GF-D8 (cell line): ENCODE data around the gene CCDC15.

Experiments used
- DNase-seq: peaks from one replicate; lab custom pipeline; 2025; lab: John Stamatoyannopoulos, UW

Gene CCDC15, protein sequence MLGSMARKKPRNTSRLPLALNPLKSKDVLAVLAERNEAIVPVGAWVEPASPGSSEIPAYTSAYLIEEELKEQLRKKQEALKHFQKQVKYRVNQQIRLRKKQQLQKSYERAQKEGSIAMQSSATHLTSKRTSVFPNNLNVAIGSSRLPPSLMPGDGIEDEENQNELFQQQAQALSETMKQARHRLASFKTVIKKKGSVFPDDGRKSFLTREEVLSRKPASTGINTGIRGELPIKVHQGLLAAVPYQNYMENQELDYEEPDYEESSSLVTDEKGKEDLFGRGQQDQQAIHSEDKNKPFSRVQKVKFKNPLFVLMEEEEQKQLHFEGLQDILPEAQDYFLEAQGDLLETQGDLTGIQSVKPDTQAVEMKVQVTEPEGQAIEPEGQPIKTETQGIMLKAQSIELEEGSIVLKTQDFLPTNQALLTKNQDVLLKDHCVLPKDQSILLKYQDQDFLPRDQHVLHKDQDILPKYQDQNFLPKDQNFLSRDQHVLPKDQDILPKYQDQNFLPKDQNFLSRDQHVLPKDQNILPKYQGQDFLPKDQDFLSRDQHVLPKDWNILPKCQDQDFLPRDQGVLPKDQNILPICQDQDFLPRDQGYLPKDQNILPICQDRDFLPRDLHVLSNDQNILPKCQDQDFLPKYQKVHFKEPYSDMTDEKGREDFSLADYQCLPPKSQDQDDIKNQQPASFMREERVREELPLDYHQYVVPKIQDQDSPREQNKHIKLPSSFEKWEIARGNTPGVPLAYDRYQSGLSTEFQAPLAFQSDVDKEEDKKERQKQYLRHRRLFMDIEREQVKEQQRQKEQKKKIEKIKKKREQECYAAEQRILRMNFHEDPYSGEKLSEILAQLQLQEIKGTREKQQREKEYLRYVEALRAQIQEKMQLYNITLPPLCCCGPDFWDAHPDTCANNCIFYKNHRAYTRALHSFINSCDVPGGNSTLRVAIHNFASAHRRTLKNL

DNA sequence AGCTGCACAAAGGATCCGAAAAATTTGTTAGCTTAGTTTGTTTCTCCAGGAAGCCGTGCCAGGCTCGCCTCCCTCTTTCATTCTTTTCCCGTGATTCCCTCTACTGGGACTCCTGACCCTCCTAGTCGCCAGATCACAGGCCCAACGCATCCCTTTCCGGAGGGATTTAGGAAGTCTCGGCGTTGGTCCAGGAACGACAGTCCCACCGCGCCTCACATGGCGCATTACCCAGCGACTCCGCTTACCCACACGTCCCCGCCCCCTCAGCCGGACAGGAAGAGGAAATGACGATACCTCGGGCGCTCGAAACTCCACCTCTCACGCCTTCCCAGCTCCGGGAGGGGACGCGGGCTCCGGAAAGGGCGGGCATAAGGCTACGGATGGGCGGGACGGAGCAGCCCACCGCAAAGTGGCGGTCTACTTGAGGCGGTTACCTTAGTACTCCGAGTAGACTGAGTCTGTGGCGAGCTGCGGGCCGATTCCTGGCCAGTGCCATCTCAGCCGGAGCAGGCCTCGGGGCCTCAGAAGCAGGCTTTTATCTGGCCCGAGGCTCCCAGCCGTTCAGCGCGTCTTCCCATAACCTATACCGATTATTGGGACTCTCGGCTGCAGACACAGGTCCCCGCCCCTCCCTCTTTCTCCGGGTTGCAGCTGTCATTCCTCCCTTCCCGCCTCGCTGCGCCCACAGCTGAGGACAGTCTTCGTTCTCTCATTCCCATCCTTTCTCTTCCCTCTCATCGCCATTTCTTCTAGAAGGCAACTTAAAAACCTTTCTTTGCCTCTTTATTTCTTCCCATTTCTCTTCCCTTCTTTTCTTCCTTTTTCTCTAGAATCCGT is at the start of gene CCDC15:
TSS of gene CCDC15 (plus strand) at position 450 of the 837 bp plus-strand sequence. CDS start 531 bp downstream, outside the sequence.
- peak; percentile 100 for DNase-seq

DNA sequence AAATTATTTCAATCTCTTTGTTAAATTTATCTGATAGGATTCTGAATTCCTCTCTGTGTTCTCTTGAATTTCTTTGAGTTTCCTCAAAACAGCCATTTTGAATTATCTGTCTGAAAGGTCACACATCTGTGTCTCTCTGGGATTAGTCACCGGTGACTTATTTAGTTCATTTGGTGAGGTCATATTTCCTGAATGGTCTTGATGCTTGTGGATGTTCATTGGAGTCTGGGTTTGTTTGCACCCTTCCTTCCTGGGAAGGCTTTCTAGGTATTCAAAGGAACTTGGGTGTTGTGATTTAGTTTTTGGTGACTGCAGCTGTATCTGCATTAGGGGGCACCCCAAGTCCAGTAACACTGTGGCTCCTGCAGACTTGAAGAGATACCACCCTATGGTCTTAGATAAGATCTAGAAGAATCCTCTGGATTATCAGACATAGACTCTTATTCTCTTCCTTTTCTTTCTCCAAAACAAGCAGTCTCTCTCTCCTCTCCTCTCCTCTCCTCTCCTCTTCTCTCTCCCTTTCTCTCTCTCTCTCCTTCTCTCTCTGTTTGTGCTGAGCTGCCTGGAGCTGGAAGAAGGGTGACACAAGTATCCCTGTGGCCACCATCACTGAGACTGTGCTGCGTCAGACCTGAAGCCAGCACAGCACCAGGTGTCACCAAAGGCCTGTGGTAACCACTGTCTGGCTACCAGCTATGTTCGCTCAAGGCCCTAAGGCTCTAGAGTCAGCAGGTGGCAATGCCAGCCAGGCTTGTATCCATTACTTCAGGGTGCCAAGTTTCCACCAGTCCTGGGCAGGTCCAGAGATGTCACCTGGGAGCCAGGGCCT is 38.2 kb upstream of the CCDC15 start:
- DNase-seq: no peak

DNA sequence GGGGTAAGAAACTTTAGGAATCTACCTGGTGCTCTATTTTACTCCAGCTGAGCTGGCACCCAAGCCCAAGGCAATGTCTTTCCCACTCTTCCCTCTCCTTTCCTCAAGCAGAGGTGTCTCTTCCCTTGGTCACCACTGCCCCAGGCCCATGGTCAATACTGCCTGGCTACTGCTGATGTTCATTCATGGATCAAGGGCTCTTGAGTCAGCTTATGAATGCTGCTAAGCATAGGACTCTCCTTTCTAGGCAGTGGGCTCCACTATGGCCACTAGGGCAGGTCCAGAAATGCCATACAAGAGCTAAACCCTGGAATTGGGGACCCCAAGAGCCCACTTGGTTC is 37.7 kb upstream of the CCDC15 start:
- DNase-seq: no peak

DNA sequence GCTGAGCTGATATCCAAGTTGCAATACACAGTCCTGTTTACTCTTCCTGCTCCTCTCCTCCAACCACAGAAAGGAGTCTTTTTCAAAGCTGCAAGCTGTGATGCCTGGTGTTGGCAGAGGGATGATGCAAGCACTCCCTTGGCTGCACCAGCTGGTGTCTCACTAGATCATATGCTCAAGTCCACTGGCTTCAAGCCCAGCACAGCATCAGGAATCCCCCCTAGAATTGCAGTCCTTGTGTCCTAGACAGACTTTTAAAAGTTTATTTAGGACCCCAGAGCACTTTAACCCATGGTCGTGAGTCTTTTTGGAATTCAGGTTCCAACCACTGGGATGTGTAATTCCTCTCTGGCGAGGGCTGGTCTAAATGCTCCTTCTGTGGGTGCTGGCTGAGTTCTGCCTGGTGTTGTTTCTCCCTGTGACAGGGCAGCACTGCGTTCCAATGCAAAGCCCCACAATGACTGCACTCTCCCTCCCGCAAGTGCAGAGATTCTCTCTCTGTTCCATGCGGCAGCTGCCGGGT is 36.8 kb upstream of the CCDC15 start:
- DNase-seq: no peak

DNA sequence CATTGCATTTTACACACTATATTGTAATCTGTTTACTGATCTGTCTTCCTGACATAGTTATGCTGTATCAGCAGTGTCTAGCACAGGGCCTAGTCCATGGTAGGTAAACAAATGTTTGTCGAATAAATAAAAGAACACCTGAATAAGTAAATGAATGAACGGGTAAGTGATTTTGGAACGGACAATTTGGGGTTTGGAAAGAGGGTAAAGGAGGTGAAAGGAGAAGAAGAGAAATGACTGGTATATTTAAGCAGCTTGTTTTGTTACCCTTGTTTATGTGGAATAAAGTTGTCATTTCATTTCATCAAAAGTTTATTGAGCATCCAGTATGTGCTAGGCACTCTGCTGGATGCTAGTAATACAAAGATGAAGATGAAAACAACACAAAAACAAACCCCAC is 35.1 kb upstream of the CCDC15 start, which contains the start of gene HEPN1:
TSS of gene HEPN1 (plus strand) at position 301 of the 400 bp plus-strand sequence.
- no peak for DNase-seq

DNA sequence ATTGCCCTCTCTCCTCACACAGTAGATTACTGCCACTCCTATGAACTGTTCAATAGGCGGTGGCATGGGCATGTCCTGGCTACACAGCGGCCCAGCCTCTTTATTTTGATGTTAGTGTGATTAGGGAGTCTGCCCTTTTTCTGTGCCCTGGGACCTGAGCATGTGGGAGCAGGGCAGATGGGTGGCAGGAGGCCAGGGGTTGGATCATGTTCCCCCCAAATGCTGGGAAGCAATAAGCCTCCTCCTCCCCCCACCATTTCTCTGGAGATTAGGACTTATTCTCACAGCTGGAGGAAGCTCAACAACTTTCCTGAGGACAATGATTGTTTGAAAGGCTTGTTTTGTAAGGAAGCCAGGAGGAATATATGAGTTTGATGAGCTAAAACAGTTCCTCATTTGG is 34.1 kb upstream of the CCDC15 start:
- no peak for DNase-seq

DNA sequence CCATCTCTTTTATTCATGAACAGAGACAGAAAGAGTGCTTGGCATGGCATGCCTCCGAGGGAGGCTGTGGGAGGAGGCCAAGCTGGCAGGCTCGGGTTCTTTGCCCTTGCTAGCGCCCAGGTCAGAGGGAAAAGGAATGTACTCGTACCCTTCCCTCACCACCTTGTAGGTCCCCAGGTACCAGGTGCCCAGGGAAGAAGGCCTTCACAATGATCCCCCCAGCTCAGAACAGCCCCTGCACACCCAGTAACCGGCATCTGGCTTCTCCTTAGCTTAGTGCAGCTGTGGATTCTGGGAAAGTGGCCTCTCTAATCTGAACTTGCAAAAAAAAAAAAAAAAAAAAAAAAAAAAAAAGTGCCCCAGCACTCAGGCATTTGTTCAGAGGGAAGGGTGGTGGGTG is 33.6 kb upstream of the CCDC15 start:
- no peak for DNase-seq

DNA sequence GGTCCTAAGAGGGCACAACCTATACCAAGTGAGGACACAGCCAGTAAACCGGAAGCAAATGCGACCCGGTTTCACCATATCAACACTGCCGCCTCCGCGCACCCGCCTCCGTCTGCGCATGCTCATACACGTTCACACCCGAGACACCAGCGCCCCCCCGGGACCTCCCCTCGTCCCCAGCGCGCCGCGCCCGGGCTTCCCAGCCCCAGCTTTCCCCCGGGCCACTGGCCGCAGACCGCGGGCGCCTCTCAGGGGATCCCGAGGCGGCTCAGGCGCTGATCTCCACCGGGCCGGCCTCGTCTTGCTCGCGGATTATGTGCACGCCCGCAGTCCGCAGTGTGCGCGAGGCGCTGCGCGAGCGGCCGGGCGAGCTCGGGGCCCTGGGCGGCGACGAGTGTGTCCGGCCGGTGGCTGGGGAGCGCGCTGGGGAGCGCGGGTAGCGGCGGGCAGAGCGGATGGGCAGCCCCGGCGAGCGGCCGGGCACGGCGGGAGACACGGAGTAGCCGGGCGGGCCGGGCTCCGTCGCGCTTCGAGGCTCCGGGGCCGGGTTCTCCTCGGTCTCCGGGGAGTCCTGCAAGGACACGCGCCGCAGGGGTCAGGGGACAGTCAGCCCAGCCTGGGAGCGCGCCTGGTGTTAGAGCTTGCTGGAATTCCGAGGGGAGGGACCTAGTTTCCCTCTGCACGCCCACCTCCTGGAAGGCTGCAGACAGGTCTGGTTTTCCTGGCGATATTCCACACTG is 33.0 kb upstream of the CCDC15 start:
- no peak for DNase-seq

DNA sequence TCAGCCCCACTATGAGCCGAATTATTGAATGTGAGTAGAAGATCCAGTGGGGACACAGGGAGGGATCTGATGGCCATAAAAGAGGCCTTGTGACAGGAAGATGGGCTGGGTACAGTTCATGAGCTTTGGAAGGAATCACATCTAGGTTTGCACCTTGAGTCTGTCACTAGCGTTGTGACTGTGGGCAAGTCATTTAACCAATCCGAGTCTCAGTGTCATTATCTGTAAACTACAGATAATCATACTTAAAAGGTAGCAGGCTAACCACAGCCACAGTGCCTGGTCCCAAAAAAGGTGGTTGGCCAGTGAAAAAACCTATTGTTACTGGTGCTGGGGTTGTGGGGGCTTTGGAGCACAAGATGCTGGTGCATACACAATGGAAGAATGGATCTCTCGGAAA is 31.2 kb upstream of the CCDC15 start:
- no peak for DNase-seq

DNA sequence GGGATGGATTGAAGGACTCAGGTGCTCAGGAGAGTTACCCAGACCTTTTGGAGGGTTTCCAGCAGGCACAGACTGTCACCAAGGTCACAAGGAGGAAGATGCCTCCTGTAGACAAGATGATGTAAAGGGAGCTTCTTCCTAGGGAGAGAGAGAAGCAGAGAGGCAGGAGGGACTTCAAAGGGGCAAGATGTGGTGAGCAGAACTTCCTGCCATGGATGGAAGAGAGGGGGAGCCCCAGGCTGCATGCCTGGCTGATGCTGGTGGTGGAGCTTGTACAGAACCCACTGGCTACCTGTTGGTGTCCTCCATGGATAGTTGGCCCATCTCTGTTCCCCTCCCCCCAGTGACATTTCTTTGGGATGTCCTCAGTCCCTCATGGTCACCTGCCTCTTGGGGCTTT is 30.7 kb upstream of the CCDC15 start:
- no peak for DNase-seq

DNA sequence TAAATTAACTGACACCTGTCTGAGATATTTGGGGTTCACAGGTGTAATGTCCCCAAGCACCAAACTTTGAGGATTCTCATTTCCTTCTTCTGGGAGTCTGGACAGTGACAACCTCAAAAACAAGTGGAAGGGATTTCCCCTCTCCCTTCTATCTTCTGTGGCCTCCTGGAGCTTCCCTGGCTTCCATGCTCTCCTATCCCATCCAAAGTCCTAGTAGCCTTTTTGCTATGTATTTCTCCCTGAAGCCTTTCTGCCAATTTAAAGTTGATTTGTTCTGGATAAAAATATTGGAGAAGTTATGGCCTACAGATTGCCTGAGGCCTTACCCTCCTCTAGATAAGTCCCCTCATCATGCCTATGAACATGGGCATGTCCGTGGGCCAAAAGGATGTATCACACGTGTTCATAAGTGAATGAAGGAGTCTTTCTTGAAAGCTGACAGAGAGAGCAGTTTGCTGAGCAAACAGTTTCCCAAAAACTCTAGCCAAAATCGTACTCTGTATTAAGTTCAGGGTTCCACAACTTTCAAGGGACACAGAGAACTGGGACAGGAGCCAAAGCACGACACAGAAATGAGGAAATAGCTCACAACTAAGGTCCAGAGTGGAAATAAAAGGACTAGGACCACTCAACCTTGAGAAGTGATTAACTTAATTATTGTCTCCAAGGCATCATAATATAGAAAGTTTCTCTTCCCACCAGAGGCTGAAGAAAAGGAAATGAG is 24.9 kb upstream of the CCDC15 start:
- no peak for DNase-seq

DNA sequence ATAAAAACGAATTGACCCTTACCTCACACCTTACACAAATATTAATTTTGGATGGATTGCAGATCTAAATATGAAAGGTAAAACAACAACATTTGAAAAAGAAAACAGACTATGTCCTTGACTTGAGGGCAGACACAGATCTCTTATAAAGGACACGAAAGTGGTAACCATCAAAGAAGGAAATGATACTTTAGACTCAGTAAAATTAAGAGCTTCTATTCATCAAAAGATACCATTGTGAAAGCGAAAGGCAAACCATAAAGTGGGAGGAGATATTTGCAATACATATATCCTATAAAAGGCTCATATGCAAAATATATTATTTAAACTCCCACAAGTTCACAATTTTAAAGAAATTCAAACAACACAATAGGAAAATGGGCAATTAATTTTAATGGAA is 23.2 kb upstream of the CCDC15 start:
- DNase-seq: no peak

DNA sequence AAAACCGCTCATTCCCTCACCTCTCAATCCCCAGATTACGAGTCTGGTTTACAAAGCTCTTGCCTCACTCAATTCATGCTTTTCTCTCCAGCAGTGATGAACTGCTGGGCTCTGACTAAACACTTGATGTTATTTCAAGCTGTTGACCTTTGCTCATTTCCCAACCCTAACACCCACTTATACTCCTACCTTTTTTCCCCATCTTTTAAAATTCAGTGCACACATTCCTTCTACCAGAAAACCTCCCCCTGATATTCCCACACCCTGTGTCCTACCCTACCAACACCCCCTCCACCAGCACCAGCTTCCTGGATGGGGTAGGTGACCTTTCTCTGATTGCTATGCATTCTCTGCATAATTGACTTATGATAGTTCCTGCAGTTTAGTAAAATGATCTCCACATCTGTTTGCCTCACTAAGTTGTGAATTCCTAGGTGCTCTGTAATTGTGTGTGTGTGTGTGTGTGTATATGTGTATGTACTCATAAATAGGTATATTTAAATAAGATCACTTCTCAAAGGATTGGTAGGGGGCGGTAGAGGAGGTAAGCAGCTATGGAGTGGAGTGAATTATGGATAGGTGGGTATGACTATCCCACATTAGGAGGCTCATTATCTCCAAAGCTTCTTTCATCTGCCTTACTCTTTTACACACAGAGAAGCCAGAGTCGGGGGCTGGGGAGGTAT is 19.0 kb upstream of the CCDC15 start:
- DNase-seq: no peak

DNA sequence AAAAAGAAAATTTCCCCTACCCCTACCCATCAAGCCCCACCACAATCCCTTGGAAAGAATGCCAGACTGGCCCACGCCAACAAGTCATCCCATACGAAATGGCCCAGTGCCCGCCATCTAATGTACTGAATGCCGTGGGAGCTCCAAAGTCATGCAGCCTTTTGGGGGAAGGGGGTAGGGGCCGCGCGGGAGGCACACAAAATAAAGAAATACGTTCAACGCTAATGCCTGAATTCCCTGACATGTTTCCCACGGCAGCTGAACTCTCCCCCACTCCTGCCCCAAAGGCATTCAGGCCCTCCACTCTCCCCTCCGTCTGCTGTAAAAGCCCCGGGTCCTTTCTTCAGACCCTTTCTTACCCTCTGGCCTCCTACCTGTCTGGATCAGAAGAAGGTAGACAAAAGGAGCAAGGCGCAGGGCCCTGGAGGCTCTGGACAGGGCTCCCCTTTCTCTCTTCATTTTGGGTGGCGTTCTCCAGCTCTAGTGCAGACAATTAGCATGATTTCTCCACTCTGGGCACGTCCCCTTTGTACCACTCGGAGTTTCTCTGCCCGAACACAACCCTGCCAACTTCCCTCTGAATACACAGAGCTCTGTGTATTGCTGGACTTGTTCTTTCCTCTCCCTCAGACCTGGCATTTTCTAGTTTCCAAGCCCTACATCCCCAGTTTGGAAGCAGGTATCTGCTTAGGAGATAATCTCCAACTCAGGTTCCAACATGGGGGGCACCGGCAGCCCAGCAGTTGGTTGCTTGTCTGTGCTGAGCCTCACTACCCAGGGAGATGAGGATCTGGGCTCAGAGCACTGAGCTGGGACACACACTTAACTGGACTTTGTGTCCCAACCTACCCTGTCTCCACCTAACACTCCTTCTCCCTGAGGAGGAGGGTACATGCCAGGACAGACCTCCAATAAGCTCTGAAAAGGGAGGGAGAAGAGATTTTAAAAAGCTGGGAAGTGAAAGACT is 18.2 kb upstream of the CCDC15 start, which contains the start of gene HEPACAM:
TSS of gene HEPACAM (minus strand) at position 500 of the 967 bp plus-strand sequence. CDS start at position 459, 41 bp downstream.
- DNase-seq: no peak

DNA sequence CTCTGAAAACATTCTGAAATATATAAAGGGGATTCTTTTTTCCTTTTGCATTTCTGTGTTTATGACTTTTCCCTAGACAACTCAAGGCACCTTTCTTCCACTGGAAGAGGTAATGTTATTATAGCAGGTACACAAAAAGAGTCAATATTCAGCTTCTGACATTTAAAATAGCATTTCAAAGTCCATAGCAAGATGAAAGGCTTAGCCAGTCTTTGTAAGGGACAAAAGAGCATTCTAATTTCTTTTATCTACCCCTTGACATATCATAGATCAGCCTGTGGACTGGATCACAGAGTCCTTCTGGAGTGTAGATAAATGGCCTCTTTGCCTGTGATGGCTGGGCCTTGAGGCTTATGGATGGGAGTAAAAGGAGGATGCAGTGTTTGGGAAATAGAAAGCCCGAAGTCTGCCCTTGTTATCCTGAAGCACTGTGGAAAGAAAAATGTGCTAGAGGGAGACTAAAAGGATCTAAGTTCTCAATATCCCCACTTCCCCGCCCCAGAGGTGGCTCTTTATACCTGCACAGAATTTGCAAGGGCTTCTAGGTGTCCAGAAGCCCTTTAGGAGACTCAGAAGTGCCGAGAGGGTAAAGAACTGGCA is 16.6 kb upstream of the CCDC15 start:
- DNase-seq: no peak

DNA sequence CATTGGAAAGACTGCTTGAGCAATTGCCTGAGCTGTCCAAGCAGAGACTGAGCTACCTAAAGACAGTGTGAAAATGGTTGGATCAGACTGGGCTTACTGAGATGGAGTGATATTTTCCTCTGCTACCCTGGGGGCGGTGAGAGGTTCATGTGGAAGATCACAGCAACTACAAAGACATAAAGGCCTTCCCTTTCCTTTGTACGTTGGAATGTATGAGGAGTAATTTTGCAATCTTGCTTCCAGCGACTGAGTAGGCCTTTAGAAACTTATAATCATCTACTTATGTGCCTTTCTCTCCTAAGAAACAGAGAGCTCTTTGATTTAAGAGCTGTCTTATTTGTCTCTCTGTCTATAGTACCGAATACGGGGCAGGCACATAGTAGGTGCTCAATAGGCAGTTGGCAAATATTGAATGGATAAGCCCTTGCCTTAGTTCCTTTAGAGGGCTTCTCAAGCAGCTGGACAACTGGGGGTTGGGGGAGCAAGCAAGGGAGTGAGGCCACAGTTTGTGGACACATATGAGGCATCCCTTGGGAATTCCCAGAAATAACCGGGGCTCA is 15.7 kb upstream of the CCDC15 start:
- DNase-seq: no peak

DNA sequence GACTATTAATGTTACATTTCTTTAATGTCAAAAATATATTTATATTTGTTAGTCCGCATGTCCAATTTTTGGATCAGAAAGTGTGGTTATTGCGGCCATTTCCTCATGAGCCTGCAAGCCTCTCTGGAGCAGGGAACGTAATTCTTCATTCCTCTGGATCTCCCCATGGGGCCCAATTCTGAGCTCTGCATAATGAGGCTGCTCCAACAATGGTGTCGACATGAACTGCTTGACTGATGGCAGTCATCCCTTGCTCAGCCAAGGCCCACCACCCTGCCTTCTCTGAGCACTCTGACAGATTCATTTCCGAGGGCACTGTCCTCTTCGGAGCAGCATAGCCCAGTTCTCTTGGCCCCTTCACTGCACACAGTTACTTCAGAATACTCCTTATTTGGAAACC is 15.0 kb upstream of the CCDC15 start:
- no peak for DNase-seq
